ENCODE results near the gene RNPEPL1. TPM values are rescaled to one million over a fixed set of nuclear protein-coding genes. Genes with fewer than 3 reads are reported as not detected.
A peak's percentile ranks its signal among the peaks of the same experiment; 100 is the strongest.

The RNPEPL1 gene
- total RNA-seq, 3 donors from 2014 or later (not counting 1 experiment from before 2014, with no cell fraction given): 145 to 167 (median 164) TPM

GRCh38 chr2:240526521-240526920 lies 41.8 kb upstream of the RNPEPL1 start:
- Histone ChIP-seq H3K36me3 (ENCODE audit: control insufficient read depth, insufficient read depth, low read length) (peaks cover 21% of the 10 kb centered on the region), H3K4me3 (ENCODE audit: low read length) (no peak overlapping the region), H3K4me1 (ENCODE audit: control insufficient read depth, insufficient read depth, low read length) (no peaks in the 10 kb centered on the region), H3K9me3 (ENCODE audit: control insufficient read depth, insufficient read depth, low read length) (peaks cover 11% of the 10 kb centered on the region), H3K27ac (ENCODE audit: low read length) (no peak overlapping the region), H3K27me3 (ENCODE audit: control insufficient read depth, insufficient read depth, low read length) (no peaks in the 10 kb centered on the region)
- Mint-ChIP-seq H3K36me3 (peaks cover 7% of the 10 kb centered on the region), H3K4me1 (peaks cover 3 to 31% of the 10 kb centered on the region in 2 donors), H3K27me3 (ENCODE audit: low read depth in 2 of 2) (no peaks in the 10 kb centered on the region), H3K9me3 (peaks cover 7 to 8% of the 10 kb centered on the region in 2 donors), H3K4me3 (no peak overlapping the region), H3K27ac (no peak overlapping the region)
- no peak for ATAC-seq
- no peak for DNase-seq
- no peak for TF ChIP-seq CTCF (IDR thresholded peaks at IDR 0.05)
- WGBS (ENCODE audit: insufficient coverage): 93% methylated on average over 4 of the region's 4 CpGs
- intact Hi-C loops (cut with micrococcal nuclease): no loop called here

- H3K27me3 Mint-ChIP-seq (ENCODE audit: low read depth in 2 of 2): no peaks in the 10 kb centered on the region
- no peak overlapping the region for H3K4me3 Mint-ChIP-seq
- peaks cover 10 to 13% of the 10 kb centered on the region in 2 donors for H3K9me3 Mint-ChIP-seq
- ATAC-seq (no peak), DNase-seq (no peak)
- Histone ChIP-seq H3K9me3 (ENCODE audit: control insufficient read depth, insufficient read depth, low read length) (peaks cover 11% of the 10 kb centered on the region), H3K36me3 (ENCODE audit: control insufficient read depth, insufficient read depth, low read length) (peaks cover 21% of the 10 kb centered on the region), H3K27me3 (ENCODE audit: control insufficient read depth, insufficient read depth, low read length) (no peaks in the 10 kb centered on the region), H3K4me1 (ENCODE audit: control insufficient read depth, insufficient read depth, low read length) (no peaks in the 10 kb centered on the region), H3K4me3 (ENCODE audit: low read length) (no peak overlapping the region), H3K27ac (ENCODE audit: low read length) (no peak overlapping the region)
- 90% methylated on average over 3 of the region's 3 CpGs for WGBS (ENCODE audit: insufficient coverage)
- H3K4me1 Mint-ChIP-seq: peaks cover 3 to 28% of the 10 kb centered on the region in 2 donors
- peaks cover 14% of the 10 kb centered on the region for H3K36me3 Mint-ChIP-seq
- intact Hi-C loops (cut with micrococcal nuclease): no loop called here
- H3K27ac Mint-ChIP-seq: peak overlapping the region in 1 of 2 donors; percentile 21
- no peak for TF ChIP-seq CTCF (IDR thresholded peaks at IDR 0.05)
These were observed 41.0 kb upstream of the RNPEPL1 start for GRCh38 chr2:240527153-240527750.

GRCh38 chr2:240528406-240529040 lies 39.8 kb upstream of the RNPEPL1 start:
- H3K4me1 ChIP-seq (ENCODE audit: control insufficient read depth, insufficient read depth, low read length): no peaks in the 10 kb centered on the region
- WGBS (ENCODE audit: insufficient coverage): 89% methylated on average over 13 of the region's 13 CpGs
- TF ChIP-seq CTCF (IDR thresholded peaks at IDR 0.05): no peak
- Mint-ChIP-seq H3K36me3 (peaks cover 19% of the 10 kb centered on the region), H3K27me3 (ENCODE audit: low read depth in 2 of 2) (no peaks in the 10 kb centered on the region), H3K9me3 (peaks cover 10 to 13% of the 10 kb centered on the region in 2 donors), H3K27ac (no peak overlapping the region), H3K4me1 (peaks cover 0 to 26% of the 10 kb centered on the region in 2 donors), H3K4me3 (no peak overlapping the region)
- intact Hi-C loops (cut with micrococcal nuclease): no loop called here
- no peak overlapping the region for H3K4me3 ChIP-seq (ENCODE audit: low read length)
- H3K9me3 ChIP-seq (ENCODE audit: control insufficient read depth, insufficient read depth, low read length): peaks cover 11% of the 10 kb centered on the region
- ATAC-seq: no peak
- H3K27me3 ChIP-seq (ENCODE audit: control insufficient read depth, insufficient read depth, low read length): no peaks in the 10 kb centered on the region
- peaks cover 17% of the 10 kb centered on the region for H3K36me3 ChIP-seq (ENCODE audit: control insufficient read depth, insufficient read depth, low read length)
- H3K27ac ChIP-seq (ENCODE audit: low read length): no peak overlapping the region
- no peak for DNase-seq
